Neural cell (in vitro differentiated cells): ENCODE measurements around the gene R3HDM4. TPM values are rescaled to one million over a fixed set of nuclear protein-coding genes. Genes with fewer than 3 reads are reported as not detected.
"Not testable (repeated sequence)": the region's sequence is repeated elsewhere in the genome, so short reads cannot be mapped to it uniquely, and the experiment has no call there.

Experiments used
- H2AFZ ChIP-seq: fragments of 200-600, 300-800 bp; sonication (generic), shearing (Covaris generic); 2 replicates; pipeline ENCODE4 v1.6.0; 2014; ENCODE audit warnings: low read depth, mild to moderate bottlenecking, antibody characterized with exemption, low read length, moderate library complexity
- H3F3A ChIP-seq: fragments of 200-600 bp; shearing (Covaris generic); 2 replicates; pipeline ENCODE4 v1.6.1; 2016; ENCODE audit warnings: mild to moderate bottlenecking, moderate library complexity, mixed read lengths, antibody characterized with exemption, low read length; ENCODE audit not compliant: insufficient read depth, poor library complexity, severe bottlenecking
- H3K27ac ChIP-seq: fragments of 200-600, 300-800 bp; sonication (generic), shearing (Covaris generic); 2 replicates; pipeline ENCODE4 v1.5.1; 2014; ENCODE audit warnings: mild to moderate bottlenecking, low read length, moderate library complexity
- H3K27me3 ChIP-seq: fragments of 300-800, 200-600 bp; sonication (generic), shearing (Covaris generic); 2 replicates; pipeline ENCODE4 v1.6.0; 2014; ENCODE audit warnings: mild to moderate bottlenecking, low read depth, low read length, moderate library complexity; ENCODE audit not compliant: insufficient read depth
- H3K36me3 ChIP-seq: fragments of 300-800, 200-600 bp; sonication (generic), shearing (Covaris generic); 2 replicates; pipeline ENCODE4 v1.5.1; 2014; ENCODE audit warnings: mild to moderate bottlenecking, antibody characterized with exemption, low read length, moderate library complexity; ENCODE audit not compliant: insufficient read depth
- H3K4me2 ChIP-seq: fragments of 300-800, 200-600 bp; sonication (generic), shearing (Covaris generic); 2 replicates; pipeline ENCODE4 v1.6.0; 2014; ENCODE audit warnings: mild to moderate bottlenecking, low read length
- H3K4me3 ChIP-seq: fragments of 300-800, 200-600 bp; sonication (generic), shearing (Covaris generic); 2 replicates; pipeline ENCODE4 v1.5.1; 2014; ENCODE audit warnings: mild to moderate bottlenecking, low read length, moderate library complexity
- H3K79me2 ChIP-seq: fragments of 200-600 bp; shearing (Covaris generic); replicated peaks from 2 replicates; pipeline ENCODE4 v1.6.0; 2014; ENCODE audit warnings: mild to moderate bottlenecking, low read length, moderate library complexity; ENCODE audit not compliant: insufficient read depth
- H3K9ac ChIP-seq: fragments of 300-800, 200-600 bp; sonication (generic), shearing (Covaris generic); 2 replicates; pipeline ENCODE4 v1.6.1; 2016; ENCODE audit warnings: mild to moderate bottlenecking, low read length, mixed read lengths
- H3K9me2 ChIP-seq: fragments of 200-600 bp; shearing (Covaris generic); 2 replicates; pipeline ENCODE4 v1.6.1; 2016; ENCODE audit warnings: mild to moderate bottlenecking, low read length, mixed read lengths; ENCODE audit not compliant: insufficient read depth
- H3K9me3 ChIP-seq: fragments of 200-600, 300-800 bp; sonication (generic), shearing (Covaris generic); 2 replicates; pipeline ENCODE4 v1.6.1; 2016; ENCODE audit warnings: mild to moderate bottlenecking, mixed run types, low read length, moderate library complexity, mixed read lengths
- H4K20me1 ChIP-seq: fragments of 200-600 bp; shearing (Covaris generic); 2 replicates; pipeline ENCODE4 v1.6.1; 2016; ENCODE audit warnings: mild to moderate bottlenecking, mixed run types; ENCODE audit not compliant: insufficient read depth
- EP300 ChIP-seq: fragments of 450-650 bp; conservative IDR thresholded peaks from 2 replicates; pipeline ENCODE4 v1.6.1; 2014; ENCODE audit warnings: antibody characterized with exemption, mild to moderate bottlenecking, moderate library complexity; ENCODE audit not compliant: poor library complexity, severe bottlenecking
- EZH2 ChIP-seq: fragments of 200-600, 300-800 bp; shearing (Covaris generic), sonication (generic); IDR thresholded peaks from 2 replicates; pipeline ENCODE4 v1.6.1; 2014; ENCODE audit warnings: antibody characterized with exemption, low read length, borderline replicate concordance, mild to moderate bottlenecking; ENCODE audit not compliant: insufficient read depth, poor library complexity, severe bottlenecking
- MXI1 ChIP-seq: fragments of 450-650 bp; conservative IDR thresholded peaks from 2 replicates; pipeline ENCODE4 v1.6.1; 2014; ENCODE audit warnings: antibody characterized with exemption, mild to moderate bottlenecking; ENCODE audit not compliant: poor library complexity, severe bottlenecking
- POLR2AphosphoS5 ChIP-seq: IDR thresholded peaks from 2 replicates; pipeline ENCODE4 v1.6.1; 2012
- RAD21 ChIP-seq: fragments of 450-650 bp; conservative IDR thresholded peaks from 2 replicates; pipeline ENCODE4 v1.6.1; 2014; ENCODE audit warnings: antibody characterized with exemption, mild to moderate bottlenecking, moderate library complexity
- SMC3 ChIP-seq: fragments of 450-650 bp; conservative IDR thresholded peaks from 2 replicates; pipeline ENCODE4 v1.6.1; 2014; ENCODE audit warnings: antibody characterized with exemption, mild to moderate bottlenecking, moderate library complexity; ENCODE audit not compliant: poor library complexity
- TAF1 ChIP-seq: IDR thresholded peaks from 2 replicates; pipeline ENCODE4 v1.6.1; 2012; ENCODE audit warnings: low read depth
- polyA plus RNA-seq: library from polyadenylated mRNA; depleted of rRNA; stranded (reverse); fragments of >200 nt; gene quantifications from 2 replicates; pipeline ENCODE4 v1.2.3, GENCODE V29; 2014
- TF ChIP-seq, protein P1 (sequence below): fragments of 450-650 bp; IDR thresholded peaks from 2 replicates; pipeline ENCODE4 v1.5.1; 2014; ENCODE audit warnings: antibody characterized with exemption, mild to moderate bottlenecking, moderate library complexity; ENCODE audit not compliant: poor library complexity, severe bottlenecking
- TF ChIP-seq, protein P2 (sequence below): IDR thresholded peaks from 2 replicates; pipeline ENCODE4 v1.6.1; 2012; ENCODE audit warnings: borderline replicate concordance

The R3HDM4 gene
- polyA plus RNA-seq, 1 donor from 2014 or later, result 51.2 TPM

DNA sequence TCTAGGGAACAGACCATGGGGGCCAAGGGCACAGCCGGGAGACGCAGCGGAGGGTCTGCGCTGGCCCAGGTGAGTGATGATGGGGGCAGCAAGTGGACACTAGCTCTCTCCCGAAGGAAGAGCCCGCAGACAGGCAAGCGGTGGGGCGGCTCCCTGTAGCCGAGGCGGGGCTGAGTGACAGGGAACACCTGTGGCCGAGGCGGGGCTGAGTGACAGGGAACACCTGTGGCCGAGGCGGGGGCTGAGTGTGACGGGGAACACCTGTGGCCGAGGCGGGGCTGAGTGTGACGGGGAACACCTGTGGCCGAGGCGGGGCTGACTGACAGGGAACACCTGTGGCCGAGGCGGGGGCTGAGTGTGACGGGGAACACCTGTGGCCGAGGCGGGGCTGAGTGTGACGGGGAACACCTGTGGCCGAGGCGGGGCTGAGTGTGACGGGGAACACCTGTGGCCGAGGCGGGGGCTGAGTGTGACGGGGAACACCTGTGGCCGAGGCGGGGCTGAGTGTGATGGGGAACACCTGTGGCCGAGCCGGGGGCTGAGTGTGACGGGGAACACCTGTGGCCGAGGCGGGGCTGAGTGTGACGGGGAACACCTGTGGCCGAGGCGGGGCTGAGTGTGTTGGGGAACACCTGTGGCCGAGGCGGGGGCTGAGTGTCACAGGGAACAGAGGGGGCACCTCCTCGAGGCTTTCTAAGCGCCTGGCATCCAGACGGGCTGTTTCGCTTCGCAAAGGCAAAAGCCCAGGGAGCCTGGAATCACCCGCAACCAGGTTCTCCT lies 21.4 kb downstream of the R3HDM4 start:
- peak overlapping the region; percentile 76 for H3K4me3 ChIP-seq
- not testable (repeated sequence) for H2AFZ ChIP-seq, H3K36me3 ChIP-seq, H3K27ac ChIP-seq, H4K20me1 ChIP-seq, H3K79me2 ChIP-seq, H3K27me3 ChIP-seq, H3K9me2 ChIP-seq, H3K9me3 ChIP-seq, H3F3A ChIP-seq
- H3K9ac ChIP-seq, result peak overlapping the region; percentile 85
- peak overlapping the region; percentile 80 for H3K4me2 ChIP-seq

GRCh38 chr19:890831-891230 lies 22.2 kb downstream of the R3HDM4 start:
- H3F3A ChIP-seq, result no peaks in the 10 kb centered on the region
- H2AFZ ChIP-seq, result no peak overlapping the region
- H4K20me1 ChIP-seq, result no peaks in the 10 kb centered on the region
- no peaks in the 10 kb centered on the region for H3K9me3 ChIP-seq
- no peaks in the 10 kb centered on the region for H3K9me2 ChIP-seq
- no peak overlapping the region for H3K27ac ChIP-seq
- no peaks in the 10 kb centered on the region for H3K27me3 ChIP-seq
- no peak overlapping the region for H3K4me2 ChIP-seq
- TF ChIP-seq EP300 (no peak), RAD21 (no peak)
- H3K9ac ChIP-seq, result no peak overlapping the region
- no peaks in the 10 kb centered on the region for H3K36me3 ChIP-seq
- no peak overlapping the region for H3K4me3 ChIP-seq
- peaks cover 6% of the 10 kb centered on the region for H3K79me2 ChIP-seq

DNA sequence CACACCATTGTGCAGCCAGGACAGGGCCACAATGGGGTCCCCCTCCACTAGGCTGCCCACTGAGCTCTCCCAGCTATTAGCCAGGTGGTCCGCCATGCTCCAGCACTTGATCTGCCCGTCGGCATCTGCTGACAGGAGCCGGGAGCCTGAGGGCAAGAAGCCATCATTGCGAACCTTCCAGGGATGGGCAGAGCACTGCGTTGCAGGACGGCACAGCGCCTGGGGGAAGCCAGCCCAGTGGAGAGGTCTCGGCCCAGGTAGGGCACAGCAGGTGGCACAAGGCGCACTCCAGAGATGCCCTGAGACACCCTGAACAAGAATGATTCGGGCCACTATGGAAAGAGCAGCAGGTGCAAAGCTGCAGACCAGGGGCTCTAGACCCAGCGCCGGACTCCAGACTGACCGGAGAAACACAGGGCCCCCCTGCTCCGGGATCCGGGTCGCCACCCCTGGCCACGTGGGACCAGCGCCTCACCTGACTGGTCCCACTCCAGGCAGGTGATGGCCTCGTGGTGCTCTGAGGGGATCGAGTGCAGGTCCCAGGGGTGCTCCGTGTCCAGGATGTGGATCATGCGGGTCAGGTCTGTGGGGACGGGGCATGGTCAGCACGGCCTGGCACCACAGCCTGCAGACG lies 23.2 kb downstream of the R3HDM4 start:
- Histone ChIP-seq H3K79me2 (peaks cover 6% of the 10 kb centered on the region), H3K4me2 (no peak overlapping the region), H3K9me3 (no peaks in the 10 kb centered on the region), H2AFZ (no peak overlapping the region), H4K20me1 (no peaks in the 10 kb centered on the region), H3K4me3 (no peak overlapping the region), H3K9me2 (no peaks in the 10 kb centered on the region), H3F3A (no peaks in the 10 kb centered on the region), H3K27ac (no peak overlapping the region), H3K27me3 (no peaks in the 10 kb centered on the region), H3K9ac (no peak overlapping the region), H3K36me3 (no peaks in the 10 kb centered on the region)
- TF ChIP-seq, protein P1, sequence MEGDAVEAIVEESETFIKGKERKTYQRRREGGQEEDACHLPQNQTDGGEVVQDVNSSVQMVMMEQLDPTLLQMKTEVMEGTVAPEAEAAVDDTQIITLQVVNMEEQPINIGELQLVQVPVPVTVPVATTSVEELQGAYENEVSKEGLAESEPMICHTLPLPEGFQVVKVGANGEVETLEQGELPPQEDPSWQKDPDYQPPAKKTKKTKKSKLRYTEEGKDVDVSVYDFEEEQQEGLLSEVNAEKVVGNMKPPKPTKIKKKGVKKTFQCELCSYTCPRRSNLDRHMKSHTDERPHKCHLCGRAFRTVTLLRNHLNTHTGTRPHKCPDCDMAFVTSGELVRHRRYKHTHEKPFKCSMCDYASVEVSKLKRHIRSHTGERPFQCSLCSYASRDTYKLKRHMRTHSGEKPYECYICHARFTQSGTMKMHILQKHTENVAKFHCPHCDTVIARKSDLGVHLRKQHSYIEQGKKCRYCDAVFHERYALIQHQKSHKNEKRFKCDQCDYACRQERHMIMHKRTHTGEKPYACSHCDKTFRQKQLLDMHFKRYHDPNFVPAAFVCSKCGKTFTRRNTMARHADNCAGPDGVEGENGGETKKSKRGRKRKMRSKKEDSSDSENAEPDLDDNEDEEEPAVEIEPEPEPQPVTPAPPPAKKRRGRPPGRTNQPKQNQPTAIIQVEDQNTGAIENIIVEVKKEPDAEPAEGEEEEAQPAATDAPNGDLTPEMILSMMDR, result no peak
- TF ChIP-seq EZH2 (no peak), POLR2AphosphoS5 (no peak), SMC3 (no peak), MXI1 (no peak), EP300 (no peak), TAF1 (no peak), RAD21 (no peak)
- TF ChIP-seq, protein P2, sequence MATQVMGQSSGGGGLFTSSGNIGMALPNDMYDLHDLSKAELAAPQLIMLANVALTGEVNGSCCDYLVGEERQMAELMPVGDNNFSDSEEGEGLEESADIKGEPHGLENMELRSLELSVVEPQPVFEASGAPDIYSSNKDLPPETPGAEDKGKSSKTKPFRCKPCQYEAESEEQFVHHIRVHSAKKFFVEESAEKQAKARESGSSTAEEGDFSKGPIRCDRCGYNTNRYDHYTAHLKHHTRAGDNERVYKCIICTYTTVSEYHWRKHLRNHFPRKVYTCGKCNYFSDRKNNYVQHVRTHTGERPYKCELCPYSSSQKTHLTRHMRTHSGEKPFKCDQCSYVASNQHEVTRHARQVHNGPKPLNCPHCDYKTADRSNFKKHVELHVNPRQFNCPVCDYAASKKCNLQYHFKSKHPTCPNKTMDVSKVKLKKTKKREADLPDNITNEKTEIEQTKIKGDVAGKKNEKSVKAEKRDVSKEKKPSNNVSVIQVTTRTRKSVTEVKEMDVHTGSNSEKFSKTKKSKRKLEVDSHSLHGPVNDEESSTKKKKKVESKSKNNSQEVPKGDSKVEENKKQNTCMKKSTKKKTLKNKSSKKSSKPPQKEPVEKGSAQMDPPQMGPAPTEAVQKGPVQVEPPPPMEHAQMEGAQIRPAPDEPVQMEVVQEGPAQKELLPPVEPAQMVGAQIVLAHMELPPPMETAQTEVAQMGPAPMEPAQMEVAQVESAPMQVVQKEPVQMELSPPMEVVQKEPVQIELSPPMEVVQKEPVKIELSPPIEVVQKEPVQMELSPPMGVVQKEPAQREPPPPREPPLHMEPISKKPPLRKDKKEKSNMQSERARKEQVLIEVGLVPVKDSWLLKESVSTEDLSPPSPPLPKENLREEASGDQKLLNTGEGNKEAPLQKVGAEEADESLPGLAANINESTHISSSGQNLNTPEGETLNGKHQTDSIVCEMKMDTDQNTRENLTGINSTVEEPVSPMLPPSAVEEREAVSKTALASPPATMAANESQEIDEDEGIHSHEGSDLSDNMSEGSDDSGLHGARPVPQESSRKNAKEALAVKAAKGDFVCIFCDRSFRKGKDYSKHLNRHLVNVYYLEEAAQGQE, result no peak
